Measurements from ENCODE around the gene FBLN1.

The FBLN1 gene

DNA sequence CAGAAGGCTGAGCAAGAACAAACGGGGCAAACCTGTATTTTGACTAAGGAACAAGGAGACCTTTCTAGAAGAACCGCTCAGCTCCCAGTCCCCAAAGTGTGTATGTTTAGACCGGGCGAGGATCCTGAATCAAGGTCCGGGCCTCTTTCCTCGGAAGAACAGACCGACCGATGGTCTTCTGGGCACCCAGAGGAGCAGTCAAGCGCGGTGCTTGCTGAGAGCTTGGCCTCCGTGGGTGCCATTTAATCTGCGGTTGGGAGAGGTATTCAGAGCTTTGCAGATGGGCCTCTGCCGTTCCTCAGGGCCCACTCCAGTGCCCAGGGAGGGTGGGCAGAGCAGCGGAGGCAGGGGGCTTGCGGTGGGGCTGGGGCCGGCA is 142.5 kb downstream of the FBLN1 start:
- Histone ChIP-seq H3K4me3 (ENCODE audit: low read length, poor library complexity, severe bottlenecking) (no peak overlapping the region), H3K9me2 (replicated peaks; ENCODE audit: low read depth, low read length) (no peaks in the 10 kb centered on the region)
- TF ChIP-seq EZH2phosphoT487 (IDR thresholded peaks at IDR 0.05; ENCODE audit: borderline replicate concordance), result no peak
- TF ChIP-seq, protein P1, sequence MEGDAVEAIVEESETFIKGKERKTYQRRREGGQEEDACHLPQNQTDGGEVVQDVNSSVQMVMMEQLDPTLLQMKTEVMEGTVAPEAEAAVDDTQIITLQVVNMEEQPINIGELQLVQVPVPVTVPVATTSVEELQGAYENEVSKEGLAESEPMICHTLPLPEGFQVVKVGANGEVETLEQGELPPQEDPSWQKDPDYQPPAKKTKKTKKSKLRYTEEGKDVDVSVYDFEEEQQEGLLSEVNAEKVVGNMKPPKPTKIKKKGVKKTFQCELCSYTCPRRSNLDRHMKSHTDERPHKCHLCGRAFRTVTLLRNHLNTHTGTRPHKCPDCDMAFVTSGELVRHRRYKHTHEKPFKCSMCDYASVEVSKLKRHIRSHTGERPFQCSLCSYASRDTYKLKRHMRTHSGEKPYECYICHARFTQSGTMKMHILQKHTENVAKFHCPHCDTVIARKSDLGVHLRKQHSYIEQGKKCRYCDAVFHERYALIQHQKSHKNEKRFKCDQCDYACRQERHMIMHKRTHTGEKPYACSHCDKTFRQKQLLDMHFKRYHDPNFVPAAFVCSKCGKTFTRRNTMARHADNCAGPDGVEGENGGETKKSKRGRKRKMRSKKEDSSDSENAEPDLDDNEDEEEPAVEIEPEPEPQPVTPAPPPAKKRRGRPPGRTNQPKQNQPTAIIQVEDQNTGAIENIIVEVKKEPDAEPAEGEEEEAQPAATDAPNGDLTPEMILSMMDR (conservative IDR thresholded peaks at IDR 0.05; ENCODE audit: low read length), result no peak

GRCh38 chr22:45645526-45646414 is 143.1 kb downstream of the FBLN1 start:
- Histone ChIP-seq H3K9ac (ENCODE audit: low read depth, low read length, poor library complexity, severe bottlenecking) (no peak overlapping the region), H3K79me2 (ENCODE audit: insufficient read depth, low read length) (no peaks in the 10 kb centered on the region), H3F3A (ENCODE audit: low read depth) (peaks cover 5% of the 10 kb centered on the region; the same call in 1 of the 2 replicates), H3K27me3 (ENCODE audit: insufficient read depth, low read length, poor library complexity, severe bottlenecking) (no peaks in the 10 kb centered on the region), H4K20me1 (ENCODE audit: insufficient read depth, low read length, poor library complexity, severe bottlenecking) (no peaks in the 10 kb centered on the region), H3K4me3 (ENCODE audit: low read length, poor library complexity, severe bottlenecking) (no peak overlapping the region), H3K4me2 (ENCODE audit: low read depth, low read length, poor library complexity, severe bottlenecking) (peak overlapping the region; percentile 29), H3K9me2 (replicated peaks; ENCODE audit: low read depth, low read length) (no peaks in the 10 kb centered on the region), H3K4me1 (ENCODE audit: insufficient read depth, low read length, poor library complexity, severe bottlenecking) (peaks cover 27% of the 10 kb centered on the region), H3K9me3 (ENCODE audit: insufficient read depth, low read depth, low read length) (no peaks in the 10 kb centered on the region), H2AFZ (ENCODE audit: low read length) (peak overlapping the region; percentile 85), H3K36me3 (ENCODE audit: insufficient read depth, low read length) (no peaks in the 10 kb centered on the region)
- no peak for TF ChIP-seq EZH2phosphoT487 (IDR thresholded peaks at IDR 0.05; ENCODE audit: borderline replicate concordance)
- TF ChIP-seq, protein P1 (conservative IDR thresholded peaks at IDR 0.05; ENCODE audit: low read length), result peak; percentile 71

More for the DNA sequence above, 142.5 kb downstream of the FBLN1 start:
- Histone ChIP-seq H3K9ac (ENCODE audit: low read depth, low read length, poor library complexity, severe bottlenecking) (no peak overlapping the region), H3F3A (ENCODE audit: low read depth) (peaks cover 5% of the 10 kb centered on the region; the same call in 1 of the 2 replicates), H3K79me2 (ENCODE audit: insufficient read depth, low read length) (no peaks in the 10 kb centered on the region), H3K4me1 (ENCODE audit: insufficient read depth, low read length, poor library complexity, severe bottlenecking) (peaks cover 34% of the 10 kb centered on the region), H4K20me1 (ENCODE audit: insufficient read depth, low read length, poor library complexity, severe bottlenecking) (no peaks in the 10 kb centered on the region), H3K4me2 (ENCODE audit: low read depth, low read length, poor library complexity, severe bottlenecking) (no peak overlapping the region), H3K27me3 (ENCODE audit: insufficient read depth, low read length, poor library complexity, severe bottlenecking) (no peaks in the 10 kb centered on the region), H2AFZ (ENCODE audit: low read length) (peak overlapping the region; percentile 85; the same call in 1 of the 2 replicates), H3K9me3 (ENCODE audit: insufficient read depth, low read depth, low read length) (no peaks in the 10 kb centered on the region), H3K36me3 (ENCODE audit: insufficient read depth, low read length) (no peaks in the 10 kb centered on the region)

DNA sequence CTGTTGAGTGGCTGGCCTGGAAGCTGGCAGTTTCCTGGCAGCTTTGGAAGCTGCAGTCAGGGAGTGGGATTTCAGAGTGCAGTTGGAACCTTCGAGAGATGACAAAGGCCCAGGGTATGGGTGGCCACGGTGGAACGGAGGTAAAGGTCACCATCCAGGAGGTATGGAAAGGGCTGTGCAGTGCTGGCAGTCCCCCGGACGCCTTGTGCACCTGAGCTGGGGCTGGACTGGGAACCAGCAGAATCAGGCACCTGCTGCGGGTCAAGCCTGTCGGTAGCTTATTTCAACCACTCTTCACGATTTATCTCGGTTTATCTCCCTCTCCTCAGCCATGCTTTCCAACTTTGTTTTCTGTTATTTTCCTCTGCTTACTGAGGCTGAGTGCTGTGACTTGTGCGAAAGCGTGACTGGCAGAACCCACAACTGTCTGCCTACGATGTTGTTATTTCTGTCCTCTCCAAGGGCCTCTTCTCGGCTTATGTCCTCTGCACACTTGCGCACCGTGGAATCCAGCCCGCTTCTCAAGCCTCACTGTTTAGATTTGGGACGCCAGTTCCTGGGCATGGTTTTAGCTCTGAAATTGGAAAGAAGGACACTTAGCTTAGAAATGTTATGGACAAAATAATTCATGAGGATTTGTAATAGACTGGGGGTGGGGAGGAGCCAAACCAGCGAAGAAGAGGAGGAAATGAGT is 145.0 kb downstream of the FBLN1 start:
- TF ChIP-seq, protein P1 (conservative IDR thresholded peaks at IDR 0.05; ENCODE audit: low read length), result no peak
- no peak for TF ChIP-seq EZH2phosphoT487 (IDR thresholded peaks at IDR 0.05; ENCODE audit: borderline replicate concordance)
- no peaks in the 10 kb centered on the region for H3K27me3 ChIP-seq (ENCODE audit: insufficient read depth, low read length, poor library complexity, severe bottlenecking)
- H3K79me2 ChIP-seq (ENCODE audit: insufficient read depth, low read length), result no peaks in the 10 kb centered on the region
- no peak overlapping the region for H3K9ac ChIP-seq (ENCODE audit: low read depth, low read length, poor library complexity, severe bottlenecking)
- no peaks in the 10 kb centered on the region for H3K36me3 ChIP-seq (ENCODE audit: insufficient read depth, low read length)
- no peaks in the 10 kb centered on the region for H4K20me1 ChIP-seq (ENCODE audit: insufficient read depth, low read length, poor library complexity, severe bottlenecking)
- no peak overlapping the region for H2AFZ ChIP-seq (ENCODE audit: low read length)
- H3F3A ChIP-seq (ENCODE audit: low read depth), result peaks cover 2% of the 10 kb centered on the region; the same call in 1 of the 2 replicates
- no peak overlapping the region for H3K4me3 ChIP-seq (ENCODE audit: low read length, poor library complexity, severe bottlenecking)
- H3K9me2 ChIP-seq (replicated peaks; ENCODE audit: low read depth, low read length), result no peaks in the 10 kb centered on the region
- H3K4me1 ChIP-seq (ENCODE audit: insufficient read depth, low read length, poor library complexity, severe bottlenecking), result peaks cover 11% of the 10 kb centered on the region
- H3K4me2 ChIP-seq (ENCODE audit: low read depth, low read length, poor library complexity, severe bottlenecking), result no peak overlapping the region
- H3K9me3 ChIP-seq (ENCODE audit: insufficient read depth, low read depth, low read length), result no peaks in the 10 kb centered on the region
